Astrocyte (in vitro differentiated cells and primary cell): ENCODE data around the gene LEMD1. TPM values are rescaled to one million over a fixed set of nuclear protein-coding genes. Genes with fewer than 3 reads are reported as not detected.

ENCODE experiments used
- DNase-seq: peaks from one replicate; pipeline ENCODE4 v3.0.0-alpha.2; 2010; ENCODE audit warnings: low read depth
- FAIRE-seq: peaks from 2 replicates; lab custom pipeline; 2011; peaks lifted over from hg19 to GRCh38; lab: Jason Lieb, UNC
- H2AFZ ChIP-seq: 2 replicates; pipeline ENCODE4 v1.6.0; 2012; ENCODE audit warnings: low read depth, low read length, inconsistent platforms
- H3K27ac ChIP-seq: 2 replicates; pipeline ENCODE4 v1.5.1; 2011; ENCODE audit warnings: low read depth, low read length, inconsistent platforms
- H3K27me3 ChIP-seq: 2 replicates; pipeline ENCODE4 v1.6.0; 2011; ENCODE audit warnings: low read length, inconsistent platforms; ENCODE audit not compliant: insufficient read depth
- H3K36me3 ChIP-seq: 2 replicates; pipeline ENCODE4 v1.5.1; 2011; ENCODE audit warnings: low read length, inconsistent platforms; ENCODE audit not compliant: insufficient read depth
- H3K4me1 ChIP-seq: 2 replicates; pipeline ENCODE4 v1.5.1; 2011; ENCODE audit warnings: low read length, inconsistent platforms; ENCODE audit not compliant: insufficient read depth
- H3K4me2 ChIP-seq: 2 replicates; pipeline ENCODE4 v1.6.0; 2012; ENCODE audit warnings: low read length, inconsistent platforms
- H3K4me3 ChIP-seq: 2 replicates; pipeline ENCODE4 v1.5.1; 2011; ENCODE audit warnings: low read depth, mild to moderate bottlenecking, low read length, inconsistent platforms; ENCODE audit not compliant: insufficient read depth
- H3K79me2 ChIP-seq: 2 replicates; pipeline ENCODE4 v1.6.0; 2012; ENCODE audit warnings: mild to moderate bottlenecking, low read length, inconsistent platforms; ENCODE audit not compliant: insufficient read depth
- H3K9ac ChIP-seq: 2 replicates; pipeline ENCODE4 v1.6.0; 2012; ENCODE audit warnings: mild to moderate bottlenecking, low read length, inconsistent platforms
- H3K9me3 ChIP-seq: 2 replicates; pipeline ENCODE4 v1.5.1; 2012; ENCODE audit warnings: low read depth, mild to moderate bottlenecking, low read length, inconsistent platforms; ENCODE audit not compliant: insufficient read depth
- H4K20me1 ChIP-seq: 2 replicates; pipeline ENCODE4 v1.6.0; 2012; ENCODE audit warnings: low read length, inconsistent platforms; ENCODE audit not compliant: insufficient read depth
- H3K27ac Mint-ChIP-seq: one replicate; pipeline ENCODE4 v1.8.0; 2021; ENCODE audit warnings: mild to moderate bottlenecking, mixed read lengths; ENCODE audit not compliant: unreplicated experiment
- H3K27me3 Mint-ChIP-seq: one replicate; pipeline ENCODE4 v1.8.0; 2021; ENCODE audit warnings: low read depth, mixed read lengths; ENCODE audit not compliant: unreplicated experiment
- H3K36me3 Mint-ChIP-seq: one replicate; pipeline ENCODE4 v1.8.0; 2021; ENCODE audit warnings: low read depth, mixed read lengths; ENCODE audit not compliant: unreplicated experiment
- H3K4me1 Mint-ChIP-seq: one replicate; pipeline ENCODE4 v1.8.0; 2021; ENCODE audit warnings: low read depth, mixed read lengths; ENCODE audit not compliant: unreplicated experiment
- H3K4me3 Mint-ChIP-seq: one replicate; pipeline ENCODE4 v1.8.0; 2021; ENCODE audit warnings: mild to moderate bottlenecking, moderate library complexity, mixed read lengths; ENCODE audit not compliant: unreplicated experiment
- H3K9me3 Mint-ChIP-seq: one replicate; pipeline ENCODE4 v1.8.0; 2021; ENCODE audit warnings: mild to moderate bottlenecking, mixed read lengths; ENCODE audit not compliant: unreplicated experiment
- EZH2 ChIP-seq: IDR thresholded peaks from 2 replicates; pipeline ENCODE4 v1.6.1; 2012; ENCODE audit warnings: mild to moderate bottlenecking, low read length, inconsistent platforms; ENCODE audit not compliant: insufficient read depth
- total RNA-seq: library from RNA; stranded (reverse); gene quantifications from 2 replicates; pipeline ENCODE4 v1.2.1, GENCODE V29; 2021
- TF ChIP-seq, protein P1 (sequence below): IDR thresholded peaks from 2 replicates; pipeline ENCODE4 v1.5.1; 2011; ENCODE audit warnings: low read depth, mild to moderate bottlenecking, inconsistent platforms, low read length, moderate library complexity; ENCODE audit not compliant: insufficient read depth

LEMD1 gene
- total RNA-seq, 1 donor from 2014 or later: 3.1 TPM

DNA sequence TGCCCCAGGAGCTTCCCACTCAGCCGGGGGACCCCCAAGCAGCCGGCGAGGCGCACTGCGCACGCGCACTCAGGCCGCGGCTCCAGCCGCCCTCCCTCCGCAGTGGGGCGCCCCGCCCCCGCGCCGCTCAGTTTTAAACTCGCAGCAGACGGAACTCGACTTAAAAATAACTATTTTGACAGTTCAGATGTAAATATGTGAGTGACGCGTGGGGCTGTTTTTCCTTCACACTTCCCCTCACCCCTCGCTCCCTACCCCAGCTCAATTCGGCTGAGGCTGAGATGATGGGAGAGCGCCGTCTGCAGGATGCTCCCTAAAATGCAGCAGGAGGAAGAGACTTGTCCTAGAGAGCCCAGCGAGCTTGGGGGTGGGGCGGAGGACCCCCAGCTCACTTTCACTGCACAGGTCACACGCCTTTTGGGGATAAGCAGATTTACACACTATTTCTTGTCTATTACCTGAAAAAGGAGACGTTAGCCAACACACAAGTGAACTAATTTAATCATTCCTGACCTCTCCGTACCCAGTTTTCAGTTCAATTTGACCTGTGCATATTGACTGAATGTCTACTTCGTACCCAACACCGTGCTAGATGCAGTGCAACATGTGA lies 8.9 kb upstream of the LEMD1 start:
- H3K36me3 Mint-ChIP-seq: no peaks in the 10 kb centered on the region
- DNase-seq (peak; percentile 11), FAIRE-seq (no peak)
- H3K4me3 ChIP-seq: peak overlapping the region; percentile 69
- H3K9me3 ChIP-seq: no peaks in the 10 kb centered on the region
- H3K9me3 Mint-ChIP-seq: no peaks in the 10 kb centered on the region
- H3K79me2 ChIP-seq: no peaks in the 10 kb centered on the region
- H3K9ac ChIP-seq: peak overlapping the region; percentile 65
- H3K27me3 Mint-ChIP-seq: peaks cover 40% of the 10 kb centered on the region
- H4K20me1 ChIP-seq: no peaks in the 10 kb centered on the region
- H2AFZ ChIP-seq: peak overlapping the region; percentile 91
- H3K4me2 ChIP-seq: peak overlapping the region; percentile 93
- H3K27me3 ChIP-seq: peaks cover 25% of the 10 kb centered on the region
- H3K27ac ChIP-seq: no peak overlapping the region
- no peaks in the 10 kb centered on the region for H3K36me3 ChIP-seq
- no peak for TF ChIP-seq EZH2
- TF ChIP-seq, protein P1, sequence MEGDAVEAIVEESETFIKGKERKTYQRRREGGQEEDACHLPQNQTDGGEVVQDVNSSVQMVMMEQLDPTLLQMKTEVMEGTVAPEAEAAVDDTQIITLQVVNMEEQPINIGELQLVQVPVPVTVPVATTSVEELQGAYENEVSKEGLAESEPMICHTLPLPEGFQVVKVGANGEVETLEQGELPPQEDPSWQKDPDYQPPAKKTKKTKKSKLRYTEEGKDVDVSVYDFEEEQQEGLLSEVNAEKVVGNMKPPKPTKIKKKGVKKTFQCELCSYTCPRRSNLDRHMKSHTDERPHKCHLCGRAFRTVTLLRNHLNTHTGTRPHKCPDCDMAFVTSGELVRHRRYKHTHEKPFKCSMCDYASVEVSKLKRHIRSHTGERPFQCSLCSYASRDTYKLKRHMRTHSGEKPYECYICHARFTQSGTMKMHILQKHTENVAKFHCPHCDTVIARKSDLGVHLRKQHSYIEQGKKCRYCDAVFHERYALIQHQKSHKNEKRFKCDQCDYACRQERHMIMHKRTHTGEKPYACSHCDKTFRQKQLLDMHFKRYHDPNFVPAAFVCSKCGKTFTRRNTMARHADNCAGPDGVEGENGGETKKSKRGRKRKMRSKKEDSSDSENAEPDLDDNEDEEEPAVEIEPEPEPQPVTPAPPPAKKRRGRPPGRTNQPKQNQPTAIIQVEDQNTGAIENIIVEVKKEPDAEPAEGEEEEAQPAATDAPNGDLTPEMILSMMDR: peak; percentile 94
- H3K27ac Mint-ChIP-seq: no peak overlapping the region
- peak overlapping the region; percentile 82 for H3K4me3 Mint-ChIP-seq
- peaks cover 3% of the 10 kb centered on the region for H3K4me1 Mint-ChIP-seq
- H3K4me1 ChIP-seq: peaks cover 9% of the 10 kb centered on the region

DNA sequence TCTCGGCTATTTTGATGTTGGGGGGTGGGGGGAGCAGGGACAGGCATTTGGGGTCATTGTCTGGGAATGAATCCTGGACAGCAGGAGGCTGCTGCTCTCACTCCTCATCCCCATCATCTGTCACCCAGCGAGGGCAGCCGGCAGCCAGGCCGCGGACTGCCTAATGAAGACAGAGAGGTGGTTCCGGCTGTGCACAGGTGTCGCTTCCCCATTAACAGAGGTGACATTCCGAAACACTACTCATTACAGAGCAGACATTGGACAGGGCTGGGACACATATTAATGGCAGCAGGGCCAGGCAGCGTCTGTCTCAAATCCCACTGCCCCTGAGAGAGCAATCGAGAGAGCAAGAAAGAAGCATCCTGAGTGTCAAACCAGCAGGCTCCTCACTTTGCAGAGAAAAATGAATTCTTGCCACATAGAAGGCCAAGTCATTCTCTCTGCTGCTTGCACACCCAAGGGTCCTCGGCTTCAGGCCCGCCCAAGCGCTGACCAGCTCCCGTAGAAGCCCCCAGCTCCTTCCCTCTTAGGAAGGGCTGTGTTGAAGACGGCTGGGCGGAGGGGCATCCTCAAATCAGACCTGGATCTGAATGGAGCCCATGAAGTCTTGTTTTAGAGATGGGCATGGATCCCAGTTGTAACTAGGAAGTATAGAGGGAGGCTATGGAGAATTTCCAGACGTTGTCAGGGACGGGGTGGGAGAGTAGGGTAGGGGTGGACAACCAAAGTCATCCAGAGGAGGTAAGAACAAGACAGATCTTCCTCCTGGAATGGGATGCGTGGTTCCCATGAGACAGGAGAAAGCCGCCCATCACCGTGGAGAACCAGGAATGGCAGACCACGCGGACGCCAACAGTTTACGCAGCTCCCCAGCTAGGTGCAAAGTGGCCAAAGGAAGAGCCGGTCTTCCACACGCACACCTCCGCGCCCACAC lies 8.2 kb upstream of the LEMD1 start:
- Histone ChIP-seq H3K79me2 (no peaks in the 10 kb centered on the region), H2AFZ (peak overlapping the region; percentile 91), H3K27me3 (peaks cover 25% of the 10 kb centered on the region), H3K36me3 (no peaks in the 10 kb centered on the region), H3K9ac (peak overlapping the region; percentile 65), H3K27ac (no peak overlapping the region), H3K9me3 (no peaks in the 10 kb centered on the region), H4K20me1 (no peaks in the 10 kb centered on the region), H3K4me2 (peak overlapping the region; percentile 93), H3K4me1 (peaks cover 9% of the 10 kb centered on the region), H3K4me3 (peak overlapping the region; percentile 69)
- no peak for FAIRE-seq
- H3K9me3 Mint-ChIP-seq: no peaks in the 10 kb centered on the region
- TF ChIP-seq, protein P1: no peak
- no peak for TF ChIP-seq EZH2
- no peak for DNase-seq
- peaks cover 3% of the 10 kb centered on the region for H3K4me1 Mint-ChIP-seq
- peak overlapping the region; percentile 63 for H3K27ac Mint-ChIP-seq
- H3K4me3 Mint-ChIP-seq: peak overlapping the region; percentile 72
- peaks cover 37% of the 10 kb centered on the region for H3K27me3 Mint-ChIP-seq
- no peaks in the 10 kb centered on the region for H3K36me3 Mint-ChIP-seq
